HG03354 (cell line): ENCODE measurements around the gene ARHGEF28.

Experiments
- ATAC-seq: cut with Tn5 transposase; IDR thresholded peaks from one replicate; pipeline ENCODE4 v1.9.1; 2021; ENCODE audit warnings: mild to moderate bottlenecking; ENCODE audit not compliant: unreplicated experiment, poor library complexity, severe bottlenecking

Gene ARHGEF28

GRCh38 chr5:73968246-73968645 is 342.2 kb downstream of the ARHGEF28 start:
- ATAC-seq, result no peak

GRCh38 chr5:73968729-73969128 is 342.7 kb downstream of the ARHGEF28 start:
- no peak for ATAC-seq

DNA sequence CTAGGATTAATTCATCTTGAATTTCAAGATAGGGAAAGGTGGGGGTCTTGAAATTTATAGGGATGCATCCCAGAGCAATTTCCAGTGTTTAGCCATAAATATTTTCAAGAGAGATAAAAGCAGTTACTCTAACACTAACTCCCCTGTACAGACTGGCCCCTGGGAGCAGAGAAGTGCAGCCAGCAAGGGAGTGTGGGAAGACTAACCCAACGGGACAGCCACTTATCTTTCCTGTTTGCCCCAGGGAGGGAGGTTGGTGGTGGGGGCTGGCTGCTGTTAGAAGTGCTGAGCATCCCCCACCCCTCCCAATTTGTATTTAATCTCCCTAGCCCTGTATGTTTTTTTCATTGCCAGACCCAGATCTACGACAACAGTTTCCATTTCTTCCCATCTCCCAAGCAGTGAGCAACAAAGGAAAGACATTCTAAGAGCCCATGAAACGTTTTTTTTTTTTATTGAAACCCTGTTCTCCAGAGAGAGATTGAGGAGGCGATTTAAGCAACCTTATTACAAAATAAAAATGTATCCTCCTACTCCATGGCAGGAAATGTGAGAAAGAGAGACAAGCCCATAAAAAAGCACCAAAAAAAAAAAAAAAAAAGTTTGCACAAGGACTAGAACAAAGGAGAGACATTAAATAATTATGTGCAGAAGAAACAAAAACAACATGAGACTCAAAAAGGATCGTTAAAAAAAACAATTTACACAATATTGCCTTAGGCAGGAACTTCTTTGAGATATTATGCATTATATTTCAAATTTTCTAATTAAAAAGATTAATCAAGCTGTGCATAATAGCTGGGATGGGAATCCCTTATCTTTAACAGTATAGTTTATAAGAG is 343.4 kb downstream of the ARHGEF28 start:
- ATAC-seq, result no peak

DNA sequence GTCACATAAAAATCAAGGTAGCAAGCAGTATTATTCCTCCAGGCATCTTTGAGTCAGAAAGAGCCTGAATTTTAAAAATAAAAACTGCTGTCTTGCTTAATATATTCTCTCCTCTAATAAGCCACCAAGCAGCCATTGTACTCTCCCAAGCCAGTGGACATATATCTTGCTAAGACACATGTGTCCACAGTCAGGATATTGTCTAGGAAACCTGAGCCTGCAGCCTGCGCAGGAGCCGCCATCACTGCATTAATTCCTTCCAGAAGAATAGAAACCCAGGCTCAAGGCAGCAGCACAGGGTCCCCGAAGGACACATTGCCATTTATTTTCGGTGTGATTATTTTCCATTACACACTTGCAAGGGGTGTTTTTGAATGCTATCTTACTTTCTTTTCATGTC is 345.3 kb downstream of the ARHGEF28 start:
- no peak for ATAC-seq

DNA sequence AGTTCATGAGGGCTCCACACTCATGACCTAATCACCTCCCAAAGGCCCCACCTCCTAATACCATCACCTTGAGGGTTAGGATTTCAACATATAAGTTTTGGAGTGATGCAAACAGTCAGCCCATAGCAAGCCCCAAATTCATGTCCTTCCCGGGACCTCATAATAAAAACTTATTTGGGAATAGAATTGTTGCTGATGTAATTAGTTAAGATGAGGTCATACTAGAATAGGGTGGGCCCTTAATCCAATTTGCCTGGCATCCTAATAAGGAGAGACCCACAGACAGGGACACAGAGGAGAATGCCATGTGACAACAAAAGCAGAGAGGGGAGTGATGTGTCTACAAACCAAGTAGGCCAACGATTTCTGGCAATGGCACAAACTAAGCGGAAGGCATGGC is 347.1 kb downstream of the ARHGEF28 start:
- ATAC-seq, result no peak

DNA sequence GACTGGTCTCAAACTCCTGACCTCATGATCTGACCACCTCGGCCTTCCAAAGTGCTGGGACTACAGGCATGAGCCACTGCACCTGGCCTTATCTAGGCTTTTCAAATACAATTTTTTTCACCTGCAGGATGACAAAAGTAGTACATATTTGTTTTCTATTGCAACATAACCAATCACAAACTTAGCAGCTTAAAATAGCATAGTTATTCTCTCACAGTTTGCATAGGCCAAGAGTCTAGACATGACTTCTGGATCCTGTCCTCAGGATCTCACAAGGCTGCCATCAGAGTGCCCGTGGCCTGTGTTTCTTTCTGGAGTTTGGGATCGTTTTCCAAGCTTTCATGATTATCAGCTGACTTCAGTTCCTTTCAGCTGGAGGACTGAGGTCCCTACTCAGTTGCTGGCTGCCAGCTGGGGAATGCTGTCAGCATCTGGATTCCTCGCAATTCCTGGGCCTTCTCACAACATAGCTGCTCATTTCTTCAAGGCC is 348.9 kb downstream of the ARHGEF28 start:
- no peak for ATAC-seq

GRCh38 chr5:73975845-73976244 is 349.8 kb downstream of the ARHGEF28 start:
- no peak for ATAC-seq

- ATAC-seq, result no peak
These were observed 351.1 kb downstream of the ARHGEF28 start for GRCh38 chr5:73977146-73977545.

DNA sequence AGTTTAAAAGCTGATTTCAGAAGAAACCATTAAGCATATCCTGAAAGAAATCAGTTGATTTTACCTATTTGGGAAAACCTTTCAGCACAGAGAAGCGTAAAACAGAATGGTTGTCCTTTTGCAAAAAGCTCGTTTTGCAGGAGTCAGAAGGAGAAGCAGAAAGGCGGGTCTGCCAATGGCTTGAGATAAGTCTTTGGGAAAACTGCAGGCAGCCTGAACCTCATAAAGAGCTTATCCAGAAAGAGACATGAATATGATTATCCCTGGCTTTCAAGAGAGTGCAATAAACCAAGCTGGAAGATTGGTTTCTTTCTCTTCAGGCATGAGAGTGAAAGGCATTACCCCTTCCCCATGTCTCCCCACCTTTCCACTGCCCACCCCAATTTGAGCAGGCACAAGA is 353.3 kb downstream of the ARHGEF28 start:
- no peak for ATAC-seq

GRCh38 chr5:73981704-73982103 is 355.7 kb downstream of the ARHGEF28 start:
- ATAC-seq, result no peak

- ATAC-seq, result no peak
These were observed 357.6 kb downstream of the ARHGEF28 start for GRCh38 chr5:73983644-73984043.

GRCh38 chr5:73985145-73985544 is 359.1 kb downstream of the ARHGEF28 start:
- no peak for ATAC-seq

GRCh38 chr5:73986729-73987128 is 360.7 kb downstream of the ARHGEF28 start:
- no peak for ATAC-seq

- ATAC-seq, result no peak
These were observed 361.9 kb downstream of the ARHGEF28 start for GRCh38 chr5:73987915-73988314.

DNA sequence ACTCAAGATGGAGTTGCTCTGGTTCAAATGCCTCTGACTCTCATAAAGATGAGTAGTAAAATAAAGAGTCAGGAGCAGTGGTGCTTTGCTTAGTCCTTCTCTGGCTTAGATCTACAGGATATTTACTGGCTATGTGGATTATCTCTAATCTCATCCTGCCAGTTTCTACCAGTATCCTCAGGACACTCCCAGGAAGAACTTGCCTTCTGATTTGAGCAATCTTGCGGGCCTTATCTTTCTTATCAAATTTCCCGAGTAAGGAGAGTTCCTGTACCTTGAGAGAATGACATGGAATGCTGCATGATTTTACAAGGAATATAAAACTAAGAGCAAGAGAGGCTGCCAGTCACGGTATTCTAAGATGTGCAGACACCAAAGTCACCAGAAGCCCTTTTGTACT is 364.0 kb downstream of the ARHGEF28 start:
- ATAC-seq, result no peak
